GM21576 (cell line): Measurements from ENCODE around the gene CPN2.

Experiments used
- ATAC-seq: cut with Tn5 transposase; IDR thresholded peaks from one replicate; pipeline ENCODE4 v1.9.1; 2021; ENCODE audit warnings: mild to moderate bottlenecking, moderate library complexity; ENCODE audit not compliant: unreplicated experiment

CPN2 gene

GRCh38 chr3:194315088-194315964 is 35.8 kb downstream of the CPN2 start:
- peak; percentile 79 for ATAC-seq

GRCh38 chr3:194314388-194315068 is 36.6 kb downstream of the CPN2 start:
- ATAC-seq: no peak

- no peak for ATAC-seq
These were observed 37.4 kb downstream of the CPN2 start for GRCh38 chr3:194313560-194314387.

- ATAC-seq: no peak
These were observed 38.3 kb downstream of the CPN2 start for GRCh38 chr3:194312743-194313281.

GRCh38 chr3:194312186-194312742 is 38.9 kb downstream of the CPN2 start:
- no peak for ATAC-seq

GRCh38 chr3:194311000-194311399 is 40.1 kb downstream of the CPN2 start:
- ATAC-seq: no peak

GRCh38 chr3:194310060-194310835 is 40.9 kb downstream of the CPN2 start:
- no peak for ATAC-seq

GRCh38 chr3:194308601-194309449 is 42.3 kb downstream of the CPN2 start:
- no peak for ATAC-seq

- ATAC-seq: no peak
These were observed 43.3 kb downstream of the CPN2 start for GRCh38 chr3:194307849-194308248.

GRCh38 chr3:194306771-194307640 is 44.1 kb downstream of the CPN2 start:
- peak; percentile 41 for ATAC-seq

GRCh38 chr3:194306109-194306686 is 44.9 kb downstream of the CPN2 start:
- ATAC-seq: peak; percentile 45

- ATAC-seq: no peak
These were observed 45.6 kb downstream of the CPN2 start for GRCh38 chr3:194305356-194306108.

GRCh38 chr3:194304186-194304917 is 46.8 kb downstream of the CPN2 start:
- no peak for ATAC-seq

GRCh38 chr3:194303749-194304148 is 47.4 kb downstream of the CPN2 start:
- no peak for ATAC-seq

GRCh38 chr3:194301730-194302129 is 49.4 kb downstream of the CPN2 start:
- no peak for ATAC-seq

GRCh38 chr3:194300936-194301335 is 50.2 kb downstream of the CPN2 start:
- ATAC-seq: no peak
